ENCODE results near the gene LCOR. TPM values are rescaled to one million over a fixed set of nuclear protein-coding genes. Genes with fewer than 3 reads are reported as not detected.
"Not testable (repeated sequence)": the region's sequence is repeated elsewhere in the genome, so short reads cannot be mapped to it uniquely, and the experiment has no call there.

Gene LCOR
- total RNA-seq, 1 donor = 58.7 TPM

DNA sequence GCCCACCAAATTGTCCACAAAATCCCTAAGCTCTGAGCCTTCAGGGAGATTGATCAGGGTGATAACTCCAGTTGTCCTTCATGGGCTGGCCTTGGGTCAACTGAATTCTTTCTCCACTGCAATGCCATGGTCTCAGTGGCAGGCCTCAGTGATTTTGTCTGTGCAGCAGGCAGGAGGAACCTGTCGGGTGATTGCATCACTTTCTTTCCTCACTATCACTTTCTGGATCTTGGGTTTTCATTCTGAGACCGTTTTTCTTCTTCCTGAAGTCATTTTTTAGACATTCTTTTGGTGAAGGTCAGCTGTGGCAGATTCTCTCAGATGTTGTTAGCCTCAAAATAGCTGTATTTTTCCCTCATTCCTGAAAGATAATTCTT, 28.8 kb upstream of the LCOR start:
- no peak for DNase-seq (ENCODE audit: low read depth)
- H3K4me3 ChIP-seq (ENCODE audit: low read depth, low read length) = no peak overlapping the region
- TF ChIP-seq, protein P1, sequence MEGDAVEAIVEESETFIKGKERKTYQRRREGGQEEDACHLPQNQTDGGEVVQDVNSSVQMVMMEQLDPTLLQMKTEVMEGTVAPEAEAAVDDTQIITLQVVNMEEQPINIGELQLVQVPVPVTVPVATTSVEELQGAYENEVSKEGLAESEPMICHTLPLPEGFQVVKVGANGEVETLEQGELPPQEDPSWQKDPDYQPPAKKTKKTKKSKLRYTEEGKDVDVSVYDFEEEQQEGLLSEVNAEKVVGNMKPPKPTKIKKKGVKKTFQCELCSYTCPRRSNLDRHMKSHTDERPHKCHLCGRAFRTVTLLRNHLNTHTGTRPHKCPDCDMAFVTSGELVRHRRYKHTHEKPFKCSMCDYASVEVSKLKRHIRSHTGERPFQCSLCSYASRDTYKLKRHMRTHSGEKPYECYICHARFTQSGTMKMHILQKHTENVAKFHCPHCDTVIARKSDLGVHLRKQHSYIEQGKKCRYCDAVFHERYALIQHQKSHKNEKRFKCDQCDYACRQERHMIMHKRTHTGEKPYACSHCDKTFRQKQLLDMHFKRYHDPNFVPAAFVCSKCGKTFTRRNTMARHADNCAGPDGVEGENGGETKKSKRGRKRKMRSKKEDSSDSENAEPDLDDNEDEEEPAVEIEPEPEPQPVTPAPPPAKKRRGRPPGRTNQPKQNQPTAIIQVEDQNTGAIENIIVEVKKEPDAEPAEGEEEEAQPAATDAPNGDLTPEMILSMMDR (IDR thresholded peaks at IDR 0.05; ENCODE audit: insufficient read depth, low read depth, low read length) = no peak

DNA sequence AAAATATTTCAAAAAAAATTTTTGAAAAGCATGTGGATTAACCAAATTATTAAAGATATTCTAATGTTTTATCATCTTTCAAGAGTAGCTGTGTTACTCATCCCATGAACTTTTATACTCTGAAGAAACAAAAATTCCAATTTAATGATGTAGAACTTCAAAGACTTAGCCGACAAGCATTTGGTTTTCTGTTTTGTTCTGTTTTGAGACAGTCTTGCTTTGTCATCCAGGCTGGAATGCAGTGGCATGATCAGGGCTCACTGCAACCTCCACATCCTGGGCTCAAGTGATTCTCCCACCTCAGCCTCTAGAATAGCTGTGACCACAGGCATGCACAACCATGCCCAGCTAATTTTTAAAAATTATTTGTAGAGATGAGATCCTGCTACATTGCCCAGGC, 17.8 kb upstream of the LCOR start:
- peak; percentile 60 for DNase-seq (ENCODE audit: low read depth)
- TF ChIP-seq, protein P1 (IDR thresholded peaks at IDR 0.05; ENCODE audit: insufficient read depth, low read depth, low read length) = no peak
- H3K4me3 ChIP-seq (ENCODE audit: low read depth, low read length) = no peak overlapping the region

DNA sequence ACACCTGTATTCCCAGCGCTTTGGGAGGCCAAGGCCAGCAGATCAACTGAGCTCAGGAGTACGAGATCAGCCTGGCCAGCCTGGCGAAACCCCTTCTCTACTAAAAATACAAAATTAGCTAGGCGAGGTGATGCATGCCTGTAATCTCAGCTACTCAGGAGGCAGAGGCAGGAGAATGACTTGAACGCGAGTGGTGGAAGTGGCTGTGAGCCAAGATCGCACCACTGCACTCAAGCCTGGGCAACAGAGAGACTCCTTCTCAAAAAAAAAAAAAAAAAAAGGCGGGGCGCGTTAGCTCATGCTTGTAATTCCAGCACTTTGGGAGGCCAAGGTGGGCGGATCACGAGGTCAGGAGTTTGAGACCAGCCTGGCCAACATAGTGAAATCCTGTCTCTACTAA, 13.1 kb upstream of the LCOR start:
- H3K4me3 ChIP-seq (ENCODE audit: low read depth, low read length); DNase-seq (ENCODE audit: low read depth): not testable (repeated sequence)

DNA sequence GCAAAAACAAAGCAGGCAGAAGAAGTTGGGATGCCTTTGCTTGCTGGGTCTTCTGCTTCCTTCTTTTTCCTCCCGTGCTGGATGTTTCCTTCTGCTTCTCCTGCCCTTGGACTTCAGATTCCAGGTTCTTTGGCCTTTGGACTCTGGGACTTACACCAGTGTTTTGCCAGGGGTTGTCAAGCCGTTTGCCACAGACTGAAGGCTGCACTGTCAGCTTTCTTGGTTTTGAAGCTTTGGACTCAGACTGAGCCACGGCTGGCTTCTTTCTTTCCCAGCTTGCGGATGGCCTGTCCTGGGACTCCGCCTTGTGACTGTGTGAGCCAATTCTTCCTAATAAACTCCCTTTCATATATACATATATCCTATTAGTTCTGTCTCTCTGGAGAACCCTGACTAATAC, 11.3 kb upstream of the LCOR start:
- no peak overlapping the region for H3K4me3 ChIP-seq (ENCODE audit: low read depth, low read length)
- TF ChIP-seq, protein P1 (IDR thresholded peaks at IDR 0.05; ENCODE audit: insufficient read depth, low read depth, low read length) = no peak
- no peak for DNase-seq (ENCODE audit: low read depth)

DNA sequence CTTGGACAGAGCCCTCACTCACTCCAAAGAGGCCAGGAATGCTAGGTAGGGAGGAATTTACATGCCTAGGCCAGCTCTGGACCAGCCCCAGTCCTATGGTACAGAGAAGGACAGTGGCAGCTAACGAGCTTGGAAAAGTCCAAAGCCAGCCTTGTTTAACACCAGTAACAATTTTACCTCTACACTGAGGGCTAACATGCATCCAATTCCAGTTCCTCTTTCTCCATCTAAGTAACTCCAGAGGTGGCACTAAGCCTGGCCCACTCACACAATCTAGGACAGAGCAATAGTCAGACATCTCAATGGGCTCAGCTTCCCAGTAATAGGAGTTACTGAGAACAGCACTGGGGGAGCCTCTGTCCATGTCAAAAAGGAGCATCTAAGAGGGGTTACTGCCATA, 5.7 kb upstream of the LCOR start:
- no peak for DNase-seq (ENCODE audit: low read depth)
- TF ChIP-seq, protein P1 (IDR thresholded peaks at IDR 0.05; ENCODE audit: insufficient read depth, low read depth, low read length) = no peak
- no peak overlapping the region for H3K4me3 ChIP-seq (ENCODE audit: low read depth, low read length)

DNA sequence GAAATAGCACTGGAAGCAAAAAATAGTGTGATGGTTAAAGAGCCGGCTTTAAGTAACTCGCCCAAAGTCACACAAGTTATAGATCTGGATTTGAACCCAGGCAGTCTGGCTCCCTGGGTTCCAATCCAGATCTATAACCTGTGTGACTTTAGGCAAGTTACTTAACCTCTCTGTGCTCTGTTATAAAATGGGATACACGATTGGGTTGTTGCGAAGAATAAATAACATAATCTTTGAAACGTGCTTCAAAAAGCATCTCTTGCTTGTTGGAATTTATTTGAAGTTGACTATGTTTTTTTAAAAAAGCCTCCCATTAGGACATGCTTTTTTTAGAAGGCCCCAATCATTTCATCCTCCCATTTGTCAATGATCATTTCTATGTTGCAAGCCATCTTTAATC, 3.5 kb upstream of the LCOR start:
- H3K4me3 ChIP-seq (ENCODE audit: low read depth, low read length) = no peak overlapping the region
- TF ChIP-seq, protein P1 (IDR thresholded peaks at IDR 0.05; ENCODE audit: insufficient read depth, low read depth, low read length) = no peak
- DNase-seq (ENCODE audit: low read depth) = no peak

DNA sequence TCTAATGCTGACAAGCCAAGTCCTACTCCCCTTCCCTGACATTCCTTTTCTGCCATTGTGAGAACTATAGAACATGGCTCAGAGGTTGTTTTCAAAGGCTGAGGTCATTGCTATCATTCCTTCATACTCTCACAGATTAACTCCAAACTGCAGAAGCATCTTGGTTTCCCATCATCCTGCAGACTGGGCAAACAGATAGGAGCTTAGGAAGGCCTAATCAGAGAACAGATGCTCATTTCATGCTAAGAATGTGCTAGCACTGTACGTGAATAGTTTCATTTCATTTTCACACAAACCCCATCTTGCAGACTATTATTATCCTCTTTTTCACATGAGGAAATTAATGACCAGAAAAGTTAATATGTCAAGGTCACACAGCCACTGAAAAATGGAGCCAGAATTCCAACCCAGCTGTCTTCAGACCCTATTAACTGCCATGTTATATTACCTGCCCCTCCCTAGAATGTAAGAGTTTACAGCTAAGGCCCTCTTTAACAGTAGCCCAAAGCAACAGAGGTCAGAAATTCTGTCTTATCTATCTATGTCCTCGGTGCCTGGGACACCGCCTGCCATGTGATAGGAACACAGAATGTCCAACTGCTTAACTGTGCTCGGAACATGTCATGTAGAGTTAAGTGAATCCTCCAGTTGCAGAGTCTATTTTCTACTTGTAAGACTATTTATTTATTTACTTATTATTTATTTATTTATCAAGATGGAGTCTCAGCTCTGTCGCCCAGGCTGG, 2.9 kb upstream of the LCOR start:
- no peak overlapping the region for H3K4me3 ChIP-seq (ENCODE audit: low read depth, low read length)
- DNase-seq (ENCODE audit: low read depth) = no peak
- TF ChIP-seq, protein P1 (IDR thresholded peaks at IDR 0.05; ENCODE audit: insufficient read depth, low read depth, low read length) = no peak

Data from fibroblast of villous mesenchyme (primary cell).